Measurements from ENCODE around the gene HIBADH.
"Not testable (repeated sequence)": the region's sequence is repeated elsewhere in the genome, so short reads cannot be mapped to it uniquely, and the experiment has no call there.

The HIBADH gene

DNA sequence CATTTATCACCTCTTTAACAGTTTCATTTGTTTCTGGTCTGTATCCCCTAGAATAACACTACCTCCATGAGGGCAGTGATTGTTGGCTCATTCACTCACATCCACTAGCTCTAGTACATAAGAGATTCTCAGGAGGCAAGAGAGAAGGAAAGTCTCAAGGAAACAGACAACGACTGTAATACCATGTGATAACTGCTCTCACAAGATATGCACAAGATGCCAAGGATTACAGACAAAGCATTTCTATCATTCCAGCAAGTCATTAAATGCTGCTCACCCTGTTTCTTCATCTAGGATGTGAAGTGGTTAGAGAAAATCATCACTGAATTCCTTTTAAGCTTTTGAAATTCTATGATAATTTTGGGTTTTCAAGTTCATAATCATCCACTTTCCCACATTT is 115.3 kb downstream of the HIBADH start:
- peak; percentile 82 for DNase-seq (ENCODE audit: low read depth)

DNA sequence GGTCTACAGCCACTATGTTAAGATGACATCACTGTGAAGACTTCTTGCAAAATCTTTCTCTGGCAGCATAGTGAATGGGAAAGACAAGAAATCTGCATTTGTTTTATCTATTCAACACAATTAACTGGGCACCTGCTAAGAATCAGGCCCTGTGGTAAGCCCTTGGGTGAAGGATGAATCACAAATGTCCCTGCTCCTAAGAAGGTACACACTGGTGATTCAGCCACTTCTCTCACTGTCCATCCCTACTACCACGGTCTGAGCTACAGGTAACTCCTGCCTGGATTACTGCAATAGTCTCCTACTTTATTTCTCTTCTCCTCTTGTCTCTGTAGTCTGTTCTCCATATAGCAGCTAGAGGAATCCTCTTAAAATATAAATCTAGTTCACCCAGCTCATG is 116.1 kb downstream of the HIBADH start:
- no peak for DNase-seq (ENCODE audit: low read depth)

DNA sequence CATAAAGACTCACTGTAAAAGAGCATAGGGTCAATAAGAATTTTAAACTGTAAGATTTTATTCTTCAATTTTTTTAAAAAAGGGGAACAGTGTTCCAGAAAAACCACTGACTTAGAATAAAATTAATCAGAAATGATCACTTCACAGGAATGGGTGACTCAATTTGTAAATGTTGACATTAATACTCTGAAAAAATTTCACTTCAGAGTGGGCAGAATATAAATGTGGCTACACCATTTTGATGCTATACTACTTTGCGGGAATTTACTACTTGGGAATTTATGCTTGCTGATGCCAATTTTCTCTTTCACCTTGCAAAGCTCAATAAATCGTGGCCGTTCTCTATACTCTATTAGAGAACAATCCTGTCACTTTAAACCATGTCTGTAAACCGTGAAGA is 126.9 kb downstream of the HIBADH start:
- no peak for DNase-seq (ENCODE audit: low read depth)

DNA sequence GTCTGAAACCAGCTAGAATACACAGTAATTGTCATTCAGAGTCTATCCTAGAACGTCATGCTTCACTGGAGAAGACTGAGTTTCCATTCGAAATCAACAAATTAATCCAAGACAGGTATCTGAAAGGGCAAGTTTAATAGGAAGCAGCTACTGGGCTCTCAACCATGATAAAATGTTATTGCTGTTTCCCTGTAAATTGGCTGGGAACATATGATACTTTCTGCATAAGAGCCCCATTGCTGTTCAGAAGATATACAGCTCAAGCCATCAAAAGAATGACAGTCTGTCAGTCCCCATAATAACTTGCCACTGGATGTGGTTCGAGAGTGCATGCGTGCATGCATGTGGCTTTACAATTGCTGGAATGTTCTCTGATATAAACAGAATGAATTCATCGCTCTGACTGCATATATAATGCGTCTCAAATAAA is 129.0 kb downstream of the HIBADH start:
- peak; percentile 5 for DNase-seq (ENCODE audit: low read depth)

DNA sequence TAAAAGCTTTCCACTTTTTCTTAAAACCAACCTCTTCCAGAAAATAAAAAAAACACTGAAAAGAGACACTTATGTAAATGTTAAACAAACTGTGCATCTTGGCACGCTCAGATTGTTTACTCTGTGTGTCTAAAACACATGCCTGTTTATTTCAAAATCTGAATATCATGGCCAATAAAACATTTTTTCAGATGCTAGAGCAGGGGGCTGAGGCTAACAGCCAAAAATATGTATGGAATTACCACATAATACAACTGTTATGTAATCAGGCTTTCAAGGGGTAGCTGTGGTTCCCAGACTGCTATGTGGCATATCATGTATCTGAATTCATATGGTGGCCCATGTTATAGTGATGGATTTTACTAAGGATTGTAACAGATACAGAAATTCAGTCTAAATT is 130.4 kb downstream of the HIBADH start:
- peak; percentile 46 for DNase-seq (ENCODE audit: low read depth)

DNA sequence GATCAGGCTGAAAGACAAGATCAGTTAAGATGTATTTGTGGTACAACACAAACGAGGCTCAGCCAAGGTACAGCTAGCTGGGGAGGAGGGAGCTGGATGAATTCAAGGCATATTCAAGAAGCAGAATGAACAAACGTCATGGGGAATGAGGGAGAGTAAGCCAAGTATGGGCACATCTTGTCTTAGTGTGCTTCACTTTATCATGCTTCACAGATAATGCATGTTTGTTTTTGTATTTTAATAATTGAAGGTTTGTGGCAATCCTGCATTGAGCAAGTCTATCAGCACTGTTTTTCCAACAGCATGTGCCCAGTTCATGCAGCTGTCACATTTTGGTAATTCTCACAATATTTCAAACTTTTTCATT is 135.4 kb downstream of the HIBADH start:
- DNase-seq (ENCODE audit: low read depth): peak; percentile 19

DNA sequence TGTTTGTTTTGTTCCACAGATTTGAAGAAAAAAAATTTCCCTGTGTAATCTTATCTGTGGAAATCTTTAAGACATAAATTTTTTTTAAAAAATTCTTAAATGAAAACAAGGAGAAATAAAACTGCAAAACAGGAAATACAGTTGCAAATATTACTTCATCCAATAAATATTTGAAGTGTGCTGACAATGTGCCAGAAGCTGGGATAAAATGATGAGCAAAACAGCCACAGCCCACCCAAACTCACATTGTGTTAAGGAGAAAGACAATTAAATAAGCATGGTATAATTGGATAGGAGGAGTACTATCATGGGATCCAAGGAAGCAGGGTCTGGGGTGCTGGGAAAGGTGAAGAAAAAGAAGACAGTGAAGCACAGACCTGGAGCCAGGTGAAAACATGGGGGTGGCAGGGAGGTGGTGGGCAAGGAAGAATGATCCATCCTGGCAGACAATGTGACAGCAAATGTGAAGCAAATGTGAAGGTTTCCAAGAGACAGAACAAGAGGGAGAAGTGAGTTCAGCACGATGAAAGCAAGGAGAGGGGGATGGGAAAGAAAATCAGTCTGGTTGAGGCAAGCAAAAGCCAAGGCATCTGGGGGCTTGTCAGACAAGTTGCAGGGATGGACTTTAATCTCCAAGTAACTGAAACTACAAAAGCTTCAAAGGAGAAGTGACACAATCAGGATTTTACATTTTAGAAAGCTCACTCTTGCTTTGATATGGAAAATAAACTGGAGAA is 135.9 kb downstream of the HIBADH start:
- no peak for DNase-seq (ENCODE audit: low read depth)

DNA sequence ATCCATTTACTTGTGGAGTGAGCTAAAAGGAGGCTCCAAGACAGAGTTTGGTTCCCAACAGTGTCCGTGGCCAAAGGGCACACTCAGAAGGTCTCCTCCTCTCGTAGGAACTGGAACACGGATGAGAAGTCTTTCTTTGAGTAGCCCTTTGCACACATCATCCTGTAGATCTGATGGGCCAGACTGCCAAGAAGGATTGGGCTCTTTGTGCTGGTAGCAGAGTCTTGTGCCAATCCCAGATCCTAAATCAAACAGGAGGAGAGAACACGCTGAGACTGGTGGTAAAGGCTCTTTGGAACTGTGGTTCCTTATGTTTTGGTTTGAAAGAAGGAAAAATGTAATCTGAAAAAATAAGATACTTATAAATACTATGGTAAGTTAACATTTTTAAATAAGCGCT is 136.6 kb downstream of the HIBADH start:
- DNase-seq (ENCODE audit: low read depth): no peak

DNA sequence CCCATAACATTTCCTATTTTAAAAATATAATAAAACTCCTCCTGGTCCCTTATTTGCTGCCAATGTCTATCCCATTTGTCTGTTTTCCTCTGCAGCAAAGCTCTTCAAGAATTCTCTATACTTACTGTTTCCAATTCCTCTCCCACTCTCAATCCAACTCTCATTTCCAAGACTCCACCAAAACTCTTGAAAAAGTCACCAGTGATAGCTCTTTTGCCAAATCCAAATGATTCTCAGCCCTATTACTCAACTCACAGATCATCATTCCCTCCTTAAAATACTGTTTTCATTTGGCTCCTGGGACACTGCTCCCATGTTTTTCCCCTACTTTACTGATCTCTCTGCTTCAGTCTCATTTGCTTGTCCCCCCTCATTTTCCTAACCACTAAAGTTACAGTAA is 139.4 kb downstream of the HIBADH start:
- no peak for DNase-seq (ENCODE audit: low read depth)

DNA sequence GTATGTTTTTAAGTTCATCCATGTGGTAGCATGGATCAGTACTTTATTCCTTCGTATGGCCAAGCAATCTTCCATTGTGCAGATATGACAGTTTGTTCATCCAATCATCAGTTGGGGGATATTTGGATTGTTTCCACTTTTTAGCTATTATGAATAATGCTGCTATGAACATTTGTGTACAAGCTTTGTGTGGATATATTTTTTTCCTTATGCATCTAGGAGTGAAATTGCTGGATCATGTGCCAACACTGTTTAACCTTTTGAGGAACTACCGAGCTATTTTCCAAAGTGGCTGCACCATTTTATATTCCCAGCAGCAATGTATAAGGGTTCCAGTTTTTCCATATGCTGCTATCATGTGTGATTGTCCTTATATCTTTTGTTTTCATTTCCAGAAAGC is 140.1 kb downstream of the HIBADH start:
- DNase-seq (ENCODE audit: low read depth): no peak

DNA sequence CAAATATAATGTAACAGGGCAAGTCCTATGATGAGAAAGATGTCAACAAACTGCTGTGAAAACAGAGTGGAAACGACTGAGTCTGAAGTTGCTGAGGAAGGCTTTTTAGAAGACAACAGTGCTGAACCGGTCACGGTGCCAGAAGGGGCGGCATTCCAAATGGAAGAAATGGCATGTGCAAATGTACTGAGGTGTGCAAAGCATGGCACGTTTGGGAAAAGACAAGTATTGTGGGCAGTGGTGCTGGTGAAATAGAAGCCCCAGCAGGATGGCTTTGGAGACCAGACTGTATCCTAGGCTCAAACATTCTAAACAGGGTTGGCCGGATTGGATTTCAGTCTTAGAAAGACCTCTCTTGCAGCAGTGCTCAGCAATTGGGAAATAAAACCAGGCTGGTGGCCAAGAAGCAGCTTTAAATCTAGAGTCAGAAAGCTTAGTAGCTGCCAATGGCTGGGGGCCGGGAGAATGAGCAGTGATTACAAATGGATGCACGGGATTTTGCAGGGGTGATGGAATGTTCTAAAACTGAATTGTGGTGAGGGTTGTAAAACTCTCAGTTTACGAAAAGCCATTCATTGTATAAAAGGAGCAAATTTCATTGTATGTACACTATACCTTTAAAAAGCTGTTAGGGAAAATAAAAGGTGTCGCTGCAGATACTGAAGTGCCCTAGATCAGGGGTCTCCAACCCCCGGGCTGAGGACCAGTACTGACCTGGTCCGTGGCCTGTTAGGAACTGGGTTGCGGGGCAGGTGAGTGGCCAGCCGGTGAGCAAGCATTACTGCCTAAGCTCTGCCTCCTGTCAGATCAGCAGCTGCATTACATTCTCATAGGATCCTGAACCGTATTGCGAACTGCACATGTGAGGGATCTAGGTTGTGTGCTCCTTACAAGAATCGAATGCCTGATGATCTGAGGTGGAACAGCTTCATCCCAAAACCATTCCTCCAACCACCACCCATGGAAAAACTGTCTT is 141.6 kb downstream of the HIBADH start:
- peak; percentile 88 for DNase-seq (ENCODE audit: low read depth)

DNA sequence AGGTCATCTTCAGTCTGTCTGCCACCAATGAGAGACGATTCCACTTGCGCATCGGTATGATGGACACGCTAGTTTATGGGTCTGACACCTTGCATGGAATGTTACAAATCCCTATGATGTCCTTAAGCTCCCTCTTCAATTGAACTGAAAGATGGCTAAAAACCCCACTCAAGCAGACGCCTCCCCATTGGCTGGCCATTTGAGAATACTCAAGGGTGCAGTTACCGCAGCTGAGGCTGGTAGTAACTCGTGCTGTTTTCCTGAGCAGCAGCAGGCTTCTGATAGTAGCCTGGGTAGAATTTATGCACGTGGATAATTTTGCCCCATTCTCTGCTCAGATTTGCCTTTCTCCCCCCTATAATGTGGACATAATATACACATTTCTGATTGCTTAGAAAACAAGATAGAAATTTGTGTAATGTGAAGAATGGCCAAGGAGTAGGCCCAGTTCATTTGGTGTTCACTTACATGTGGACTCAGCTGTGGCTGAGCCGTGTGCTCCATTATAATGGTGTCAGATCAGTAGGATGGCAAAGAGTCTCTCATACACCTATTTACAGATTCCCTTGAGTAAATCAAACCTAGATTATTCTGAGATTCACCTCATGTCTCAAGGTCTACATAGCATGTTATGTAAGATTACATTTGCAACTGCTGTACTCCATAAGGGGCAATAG is 142.8 kb downstream of the HIBADH start:
- no peak for DNase-seq (ENCODE audit: low read depth)

DNA sequence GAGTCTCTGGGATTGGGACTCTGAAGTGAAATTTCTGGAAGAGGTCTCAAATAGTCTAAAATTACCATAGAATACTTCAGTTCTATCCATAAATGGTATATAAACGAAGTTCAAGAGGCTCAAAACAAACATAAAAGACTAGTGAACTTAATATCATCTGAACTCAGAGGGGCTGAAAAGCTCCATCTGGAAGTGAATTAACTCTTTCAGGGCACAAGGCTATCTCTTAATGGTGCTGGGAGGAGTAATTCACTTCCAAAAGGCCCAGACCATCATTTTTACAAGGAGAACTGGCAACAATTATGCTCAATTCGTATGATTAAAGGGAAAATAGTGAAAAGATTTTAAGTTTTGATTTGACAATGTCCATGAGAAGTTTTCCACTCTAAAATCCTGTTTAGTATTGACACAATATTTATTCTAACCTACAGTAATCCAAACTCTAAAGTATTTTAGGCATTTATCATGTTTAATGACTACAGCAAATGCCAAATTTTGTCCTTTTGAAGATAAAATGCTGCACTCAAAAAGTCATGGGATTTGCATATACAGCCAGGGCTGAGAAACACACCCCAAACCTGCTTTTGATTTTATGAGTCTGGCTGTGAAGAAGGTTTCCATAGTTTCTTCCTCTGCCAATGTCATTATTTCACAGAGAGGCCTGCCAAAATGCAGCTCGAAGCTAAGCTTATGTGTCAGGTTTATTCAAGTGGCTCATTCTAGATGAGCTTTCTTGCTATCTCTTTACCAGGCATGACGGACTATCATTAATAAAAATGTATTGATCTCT is 143.9 kb downstream of the HIBADH start:
- DNase-seq (ENCODE audit: low read depth): no peak

DNA sequence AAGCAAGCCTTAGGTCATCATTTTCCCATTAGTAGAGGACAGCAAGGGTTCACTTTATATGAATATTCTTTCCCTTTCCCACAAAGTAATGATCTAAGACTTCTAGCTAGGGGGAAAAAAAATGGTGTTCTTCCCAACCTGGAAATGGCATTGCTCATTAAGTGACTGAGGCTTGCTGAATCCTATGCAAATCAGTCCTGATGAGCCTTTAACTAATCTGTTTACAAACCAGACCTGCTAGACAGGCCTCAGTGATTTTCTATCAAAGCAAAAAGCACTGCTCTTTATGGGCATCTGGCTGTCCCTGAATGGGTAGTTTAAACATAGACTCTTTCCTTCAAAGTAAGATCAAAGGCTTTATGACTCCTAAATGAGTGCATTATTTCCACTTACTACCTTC is 146.3 kb downstream of the HIBADH start:
- DNase-seq (ENCODE audit: low read depth): no peak

DNA sequence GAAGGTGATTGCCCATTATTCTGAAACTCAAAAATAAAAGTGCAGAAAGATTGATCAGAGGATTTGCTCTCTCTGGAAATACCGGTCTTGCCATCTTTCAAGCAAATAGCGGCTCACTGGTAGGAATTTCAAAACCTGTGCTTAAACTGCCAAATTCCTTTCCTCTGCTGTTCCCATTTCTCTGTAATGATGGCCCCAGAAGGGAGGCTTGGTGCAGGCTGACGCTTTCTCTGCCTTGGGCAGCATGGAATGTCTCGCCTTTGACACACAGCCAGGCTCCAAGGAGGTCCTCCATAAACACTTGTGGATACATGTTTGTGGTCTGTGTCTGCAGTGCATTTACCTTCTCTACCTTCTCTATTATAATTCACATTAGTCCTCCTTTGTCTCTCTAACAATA is 146.8 kb downstream of the HIBADH start:
- no peak for DNase-seq (ENCODE audit: low read depth)

DNA sequence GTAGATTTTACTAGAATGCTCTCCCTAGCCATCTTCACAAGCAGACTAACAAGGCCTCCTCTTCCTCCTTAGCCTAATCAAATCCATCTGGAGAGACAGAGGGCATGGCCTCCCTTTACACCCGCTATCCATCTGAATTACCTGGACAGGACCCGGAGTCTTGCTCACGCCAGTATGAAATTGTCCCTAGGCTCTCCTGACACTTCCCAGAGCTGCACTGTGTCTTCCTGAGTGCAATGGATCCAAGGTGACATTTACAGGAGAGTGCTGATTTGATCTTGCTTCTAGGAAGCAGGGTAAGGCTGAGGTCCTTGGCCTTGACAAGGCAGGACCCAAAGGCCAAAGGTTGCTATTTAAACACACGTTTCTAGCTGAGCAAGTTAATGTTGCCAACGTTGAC is 147.8 kb downstream of the HIBADH start:
- no peak for DNase-seq (ENCODE audit: low read depth)

DNA sequence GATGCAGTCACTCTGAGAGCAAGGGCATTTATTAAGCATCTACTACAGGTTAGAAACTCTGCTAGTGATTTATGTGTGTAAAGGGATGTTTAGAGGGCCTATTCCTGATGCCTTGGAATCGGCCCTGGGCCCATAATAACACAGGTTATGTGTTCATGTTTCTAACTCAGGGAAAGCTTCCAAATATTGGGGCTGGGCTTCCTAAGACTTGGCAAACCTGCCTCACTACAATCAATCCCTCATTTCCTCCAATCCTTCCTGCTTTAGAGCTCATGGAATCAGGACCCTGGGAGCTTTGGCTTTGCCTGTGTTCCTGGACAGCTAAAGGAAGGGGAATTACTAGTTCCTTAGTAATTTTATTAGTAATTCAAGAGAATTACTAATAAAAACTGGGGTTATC is 148.8 kb downstream of the HIBADH start:
- DNase-seq (ENCODE audit: low read depth): no peak

DNA sequence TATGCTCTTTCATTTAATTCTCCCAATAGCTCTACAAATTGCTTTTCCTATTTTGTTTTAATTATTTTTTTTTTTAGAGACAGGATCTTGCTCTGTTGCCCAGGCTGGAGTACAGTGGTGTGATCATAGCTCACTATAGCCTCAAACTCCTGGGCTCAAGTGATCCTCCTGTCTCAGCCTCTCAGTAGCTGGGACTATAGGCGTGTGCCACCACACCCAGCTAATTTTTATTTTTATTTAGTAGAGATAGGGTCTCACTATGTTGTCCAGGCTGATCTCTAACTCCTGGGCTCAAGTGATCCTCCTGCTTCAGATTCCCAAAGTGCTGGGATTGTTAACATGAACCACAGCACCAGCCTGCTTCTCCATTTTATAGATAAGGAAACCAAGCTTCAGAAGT is 151.3 kb downstream of the HIBADH start:
- not testable (repeated sequence) for DNase-seq (ENCODE audit: low read depth)

DNA sequence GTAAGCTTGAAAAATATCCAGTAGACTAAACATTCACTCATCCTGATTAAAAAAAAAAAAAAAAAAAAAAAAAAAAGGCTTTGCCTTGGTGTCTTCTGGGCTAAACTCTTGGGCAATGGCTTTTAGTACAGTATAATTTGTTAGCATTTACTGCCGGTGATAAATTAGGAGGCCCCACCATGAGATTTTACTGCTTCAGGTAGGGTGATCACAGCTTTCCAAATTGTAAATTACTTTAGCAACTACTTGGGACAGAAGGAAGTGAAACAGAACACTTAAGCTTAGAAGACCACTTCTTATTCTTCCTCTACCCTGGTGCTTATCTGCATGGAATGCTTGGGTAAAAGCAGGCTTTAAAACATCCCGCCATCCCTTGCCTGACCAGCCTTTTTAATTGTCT is 152.1 kb downstream of the HIBADH start:
- no peak for DNase-seq (ENCODE audit: low read depth)

DNA sequence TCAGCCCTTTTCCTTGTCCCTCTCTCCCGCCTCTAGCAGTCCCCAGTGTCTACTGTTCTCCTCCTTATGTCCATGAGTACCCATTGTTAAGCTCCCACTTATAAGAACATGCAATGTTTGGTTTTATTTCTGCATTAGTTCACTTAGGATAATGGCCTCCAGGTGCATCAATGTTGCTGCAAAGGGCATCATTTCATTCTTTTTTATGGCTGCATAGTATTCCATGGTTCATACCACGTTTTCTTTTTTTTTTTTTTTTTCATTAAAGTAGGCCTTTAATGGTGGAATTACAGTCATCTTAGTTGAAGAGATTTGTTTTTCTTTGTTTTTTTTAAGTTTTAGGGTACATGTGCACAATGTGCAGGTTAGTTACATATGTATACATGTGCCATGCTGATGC is 160.8 kb downstream of the HIBADH start:
- not testable (repeated sequence) for DNase-seq (ENCODE audit: low read depth)

DNA sequence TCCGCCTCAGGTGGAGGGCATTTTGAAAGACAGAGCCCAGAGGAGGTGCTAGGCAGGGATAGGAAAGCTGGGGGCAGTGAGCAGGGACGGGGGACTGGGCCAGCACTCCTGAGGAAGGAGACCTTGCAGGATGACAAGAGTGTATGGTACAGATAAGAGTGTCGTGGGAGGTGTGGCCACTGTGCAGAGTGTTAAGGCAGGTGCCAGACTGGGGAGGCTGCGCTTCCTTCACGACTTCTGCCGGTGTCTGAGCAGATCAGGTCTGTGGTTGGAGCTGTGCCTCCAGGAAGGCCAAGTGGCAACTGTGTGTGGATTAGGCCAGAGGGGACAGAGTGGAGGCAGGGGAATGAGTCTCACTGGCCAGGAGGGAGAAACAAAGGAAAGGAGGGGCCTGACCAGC is 161.7 kb downstream of the HIBADH start:
- DNase-seq (ENCODE audit: low read depth): no peak

DNA sequence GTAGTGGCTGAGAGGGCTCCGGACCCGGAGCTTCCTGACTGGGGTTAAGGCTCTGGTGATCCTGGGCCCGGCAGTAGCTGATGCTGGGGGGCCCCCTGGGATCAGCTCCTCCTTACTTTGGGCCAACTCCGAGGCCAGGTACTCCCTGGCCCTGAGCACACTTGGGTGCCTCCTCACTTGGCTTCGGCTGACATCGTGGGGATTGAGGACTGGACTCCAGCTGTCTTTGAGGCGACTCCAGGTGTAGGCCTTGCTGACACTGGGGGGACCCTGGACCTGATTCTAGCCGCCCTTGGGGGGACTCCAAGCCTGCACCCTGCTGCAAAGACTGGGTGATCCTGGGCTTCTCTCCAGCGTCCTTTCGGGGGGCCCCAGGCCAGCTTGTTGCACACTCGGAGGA is 170.5 kb downstream of the HIBADH start:
- DNase-seq (ENCODE audit: low read depth): no peak
